ENCODE measurements around the gene CRB1.

DNA sequence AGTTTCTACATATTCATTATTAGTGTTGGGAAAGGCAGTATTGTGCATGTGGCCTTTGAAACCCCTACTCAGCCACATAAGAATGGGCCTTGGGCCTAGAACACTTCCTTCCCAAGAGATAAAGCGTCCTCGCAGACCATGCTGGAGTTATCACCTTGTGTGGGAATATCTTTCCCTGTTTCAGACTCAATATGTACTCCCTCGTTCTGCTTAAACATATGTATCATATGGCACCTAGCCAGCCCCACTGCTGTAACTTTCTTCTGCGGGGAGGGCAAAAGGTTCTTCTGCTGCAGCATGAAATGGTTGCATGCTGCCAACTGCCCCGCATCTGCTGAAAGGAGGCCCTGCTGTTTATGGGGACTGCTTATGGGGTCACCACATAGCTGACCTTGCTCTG is 92.0 kb downstream of the CRB1 start:
- TF ChIP-seq, protein P1, sequence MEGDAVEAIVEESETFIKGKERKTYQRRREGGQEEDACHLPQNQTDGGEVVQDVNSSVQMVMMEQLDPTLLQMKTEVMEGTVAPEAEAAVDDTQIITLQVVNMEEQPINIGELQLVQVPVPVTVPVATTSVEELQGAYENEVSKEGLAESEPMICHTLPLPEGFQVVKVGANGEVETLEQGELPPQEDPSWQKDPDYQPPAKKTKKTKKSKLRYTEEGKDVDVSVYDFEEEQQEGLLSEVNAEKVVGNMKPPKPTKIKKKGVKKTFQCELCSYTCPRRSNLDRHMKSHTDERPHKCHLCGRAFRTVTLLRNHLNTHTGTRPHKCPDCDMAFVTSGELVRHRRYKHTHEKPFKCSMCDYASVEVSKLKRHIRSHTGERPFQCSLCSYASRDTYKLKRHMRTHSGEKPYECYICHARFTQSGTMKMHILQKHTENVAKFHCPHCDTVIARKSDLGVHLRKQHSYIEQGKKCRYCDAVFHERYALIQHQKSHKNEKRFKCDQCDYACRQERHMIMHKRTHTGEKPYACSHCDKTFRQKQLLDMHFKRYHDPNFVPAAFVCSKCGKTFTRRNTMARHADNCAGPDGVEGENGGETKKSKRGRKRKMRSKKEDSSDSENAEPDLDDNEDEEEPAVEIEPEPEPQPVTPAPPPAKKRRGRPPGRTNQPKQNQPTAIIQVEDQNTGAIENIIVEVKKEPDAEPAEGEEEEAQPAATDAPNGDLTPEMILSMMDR (IDR thresholded peaks at IDR 0.05), result no peak
- TF ChIP-seq POLR2A (IDR thresholded peaks at IDR 0.05), result no peak
